OCI-LY3 (cell line): ENCODE measurements around the gene RPS6KA5.
"Not testable (repeated sequence)": the region's sequence is repeated elsewhere in the genome, so short reads cannot be mapped to it uniquely, and the experiment has no call there.

ENCODE experiments used
- H2AFZ ChIP-seq: fragments of 200-600, 300-600 bp; shearing (Covaris generic); 2 replicates; pipeline ENCODE4 v1.6.0; 2014; ENCODE audit warnings: antibody characterized with exemption, low read depth, low read length
- H3K27ac ChIP-seq: fragments of 200-600, 300-600 bp; sonication (generic); 2 replicates; pipeline ENCODE4 v1.5.1; 2014; ENCODE audit warnings: mild to moderate bottlenecking, low read length, moderate library complexity, mixed read lengths
- H3K27me3 ChIP-seq: fragments of 200-600, 300-600 bp; sonication (generic); 2 replicates; pipeline ENCODE4 v1.6.1; 2014; ENCODE audit warnings: low read depth, low read length, mixed read lengths
- H3K36me3 ChIP-seq: fragments of 200-600, 300-600 bp; sonication (generic); replicated peaks from 2 replicates; pipeline ENCODE3; 2014; ENCODE audit warnings: low read depth, low read length, mixed read lengths
- H3K4me1 ChIP-seq: fragments of 300-600, 200-600 bp; sonication (generic); 2 replicates; pipeline ENCODE4 v1.6.1; 2014; ENCODE audit warnings: low read length, mixed read lengths
- H3K4me2 ChIP-seq: fragments of 200-600, 300-600 bp; sonication (generic); 2 replicates; pipeline ENCODE4 v1.6.1; 2014; ENCODE audit warnings: low read length, mixed read lengths
- H3K4me3 ChIP-seq: fragments of 300-600, 200-600 bp; sonication (generic); 2 replicates; pipeline ENCODE4 v1.5.1; 2014; ENCODE audit warnings: antibody characterized with exemption, mild to moderate bottlenecking, low read length, moderate library complexity
- H3K79me2 ChIP-seq: fragments of 300-600, 200-600 bp; shearing (Covaris generic); 2 replicates; pipeline ENCODE4 v1.6.1; 2014; ENCODE audit warnings: mild to moderate bottlenecking, low read length, mixed read lengths
- H3K9ac ChIP-seq: fragments of 300-600, 200-600 bp; shearing (Covaris generic); 2 replicates; pipeline ENCODE4 v1.6.0; 2014; ENCODE audit warnings: mild to moderate bottlenecking, low read length, moderate library complexity
- H3K9me3 ChIP-seq: fragments of 200-600, 300-600 bp; shearing (Covaris generic); 2 replicates; pipeline ENCODE4 v1.6.1; 2014; ENCODE audit warnings: low read length, mixed read lengths; ENCODE audit not compliant: insufficient read depth
- H4K20me1 ChIP-seq: fragments of 200-600, 300-600 bp; sonication (generic); 2 replicates; pipeline ENCODE4 v1.6.1; 2016; ENCODE audit warnings: low read length, mixed read lengths; ENCODE audit not compliant: insufficient read depth
- EZH2phosphoT487 ChIP-seq: fragments of 200-600 bp; shearing (Covaris generic); IDR thresholded peaks from 2 replicates; pipeline ENCODE4 v1.6.1; 2018; ENCODE audit warnings: antibody characterized with exemption, mixed run types, low read depth
- TF ChIP-seq, protein P1 (sequence below): fragments of 200-600, 300-600 bp; sonication (generic); IDR thresholded peaks from 2 replicates; pipeline ENCODE4 v1.5.1; 2014; ENCODE audit warnings: antibody characterized with exemption, low read length, low read depth

The RPS6KA5 gene

GRCh38 chr14:91092073-91092472 lies 31.6 kb upstream of the RPS6KA5 start:
- Histone ChIP-seq H3K36me3 (no peaks in the 10 kb centered on the region), H3K4me2 (no peak overlapping the region), H3K9me3 (no peaks in the 10 kb centered on the region), H3K27me3 (no peaks in the 10 kb centered on the region), H3K4me1 (peaks cover 19% of the 10 kb centered on the region), H4K20me1 (no peaks in the 10 kb centered on the region), H2AFZ (no peak overlapping the region), H3K79me2 (no peaks in the 10 kb centered on the region), H3K4me3 (no peak overlapping the region), H3K9ac (no peak overlapping the region), H3K27ac (no peak overlapping the region)
- no peak for TF ChIP-seq EZH2phosphoT487
- TF ChIP-seq, protein P1, sequence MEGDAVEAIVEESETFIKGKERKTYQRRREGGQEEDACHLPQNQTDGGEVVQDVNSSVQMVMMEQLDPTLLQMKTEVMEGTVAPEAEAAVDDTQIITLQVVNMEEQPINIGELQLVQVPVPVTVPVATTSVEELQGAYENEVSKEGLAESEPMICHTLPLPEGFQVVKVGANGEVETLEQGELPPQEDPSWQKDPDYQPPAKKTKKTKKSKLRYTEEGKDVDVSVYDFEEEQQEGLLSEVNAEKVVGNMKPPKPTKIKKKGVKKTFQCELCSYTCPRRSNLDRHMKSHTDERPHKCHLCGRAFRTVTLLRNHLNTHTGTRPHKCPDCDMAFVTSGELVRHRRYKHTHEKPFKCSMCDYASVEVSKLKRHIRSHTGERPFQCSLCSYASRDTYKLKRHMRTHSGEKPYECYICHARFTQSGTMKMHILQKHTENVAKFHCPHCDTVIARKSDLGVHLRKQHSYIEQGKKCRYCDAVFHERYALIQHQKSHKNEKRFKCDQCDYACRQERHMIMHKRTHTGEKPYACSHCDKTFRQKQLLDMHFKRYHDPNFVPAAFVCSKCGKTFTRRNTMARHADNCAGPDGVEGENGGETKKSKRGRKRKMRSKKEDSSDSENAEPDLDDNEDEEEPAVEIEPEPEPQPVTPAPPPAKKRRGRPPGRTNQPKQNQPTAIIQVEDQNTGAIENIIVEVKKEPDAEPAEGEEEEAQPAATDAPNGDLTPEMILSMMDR, result no peak

DNA sequence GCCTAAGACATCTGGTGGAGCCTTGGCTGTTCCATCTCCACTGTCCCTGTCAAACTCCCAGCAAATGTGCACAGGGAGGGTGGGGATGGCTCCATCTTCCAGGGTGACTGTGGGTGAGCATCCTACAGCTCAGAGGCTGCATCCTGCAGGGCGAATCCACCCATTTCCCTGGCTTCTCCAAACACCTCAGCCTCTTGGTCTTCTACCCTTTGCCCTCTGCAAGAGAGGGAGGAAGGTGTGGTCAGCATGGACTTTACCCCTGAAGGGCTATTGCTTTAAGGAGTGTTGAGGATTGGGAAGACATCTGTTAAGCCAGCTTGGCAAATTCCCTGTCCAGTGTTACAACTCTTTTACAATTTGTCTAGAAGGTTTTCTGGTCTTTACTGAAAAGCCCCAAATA lies 30.3 kb upstream of the RPS6KA5 start:
- H3K4me2 ChIP-seq, result no peak overlapping the region
- H3K36me3 ChIP-seq, result no peaks in the 10 kb centered on the region
- H2AFZ ChIP-seq, result no peak overlapping the region
- H3K4me3 ChIP-seq, result no peak overlapping the region
- no peaks in the 10 kb centered on the region for H3K27me3 ChIP-seq
- no peaks in the 10 kb centered on the region for H4K20me1 ChIP-seq
- no peak overlapping the region for H3K27ac ChIP-seq
- TF ChIP-seq, protein P1, result no peak
- TF ChIP-seq EZH2phosphoT487, result no peak
- H3K4me1 ChIP-seq, result peaks cover 19% of the 10 kb centered on the region
- H3K9me3 ChIP-seq, result no peaks in the 10 kb centered on the region
- no peaks in the 10 kb centered on the region for H3K79me2 ChIP-seq
- no peak overlapping the region for H3K9ac ChIP-seq

DNA sequence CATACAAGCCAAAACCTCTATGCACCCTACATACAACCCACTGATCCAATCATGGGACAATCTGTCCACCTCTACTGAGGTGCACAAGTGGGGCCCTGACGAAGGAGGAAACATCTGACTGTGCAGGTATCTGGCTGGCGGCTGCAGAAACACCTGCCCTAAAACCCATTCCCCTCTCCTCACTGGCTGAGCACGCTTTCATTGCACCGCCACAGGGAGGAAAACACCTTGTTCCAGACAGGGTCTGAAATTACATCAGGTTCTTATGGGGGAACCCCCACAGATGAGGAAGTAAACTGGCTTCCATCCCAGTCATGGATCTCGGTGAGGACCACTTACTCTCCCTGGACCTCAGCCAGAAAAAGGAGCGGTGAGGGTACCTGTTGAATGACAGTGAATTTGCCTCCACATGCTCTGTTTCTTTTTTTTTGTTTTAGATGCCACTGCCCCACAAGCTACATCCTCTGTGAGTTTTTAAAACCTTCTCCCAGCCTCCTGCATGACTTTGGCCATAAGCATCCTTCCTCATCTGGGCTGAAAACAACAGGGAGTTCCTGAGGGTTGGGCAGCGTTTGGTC lies 29.6 kb upstream of the RPS6KA5 start:
- Histone ChIP-seq H3K4me1 (peaks cover 19% of the 10 kb centered on the region), H3K9ac (no peak overlapping the region)
- TF ChIP-seq, protein P1, result no peak
- no peak for TF ChIP-seq EZH2phosphoT487

DNA sequence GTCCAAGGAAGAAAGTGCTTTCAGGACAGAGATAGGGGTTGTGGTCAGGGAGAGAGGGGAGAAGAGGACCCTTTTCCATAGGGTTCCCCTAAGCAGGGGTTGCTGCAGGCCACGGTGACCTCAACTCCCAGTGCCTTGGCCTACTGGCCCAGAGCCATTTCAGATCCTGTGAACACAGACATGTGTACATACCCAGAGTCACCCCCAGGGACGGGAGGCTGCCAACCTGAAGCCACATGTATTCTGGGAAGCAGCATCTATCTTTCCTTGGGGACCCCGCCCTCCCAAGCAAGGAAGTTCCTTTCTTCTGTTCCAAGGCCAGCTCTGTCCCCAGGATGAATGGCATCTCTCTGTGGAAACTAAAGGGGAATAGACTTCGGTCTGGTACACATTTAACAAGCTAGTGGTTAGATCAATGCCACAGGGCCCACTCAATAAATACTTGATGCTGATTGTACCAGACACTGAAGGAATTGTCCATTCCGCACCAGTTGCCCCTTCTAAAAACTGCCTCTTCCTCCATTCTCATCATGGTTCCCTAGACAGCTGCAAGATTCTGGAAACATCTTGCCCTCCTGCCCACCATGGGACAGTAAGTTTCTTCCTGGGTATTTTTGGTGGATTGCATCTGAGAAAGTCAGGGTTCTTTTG lies 28.3 kb upstream of the RPS6KA5 start:
- H3K4me1 ChIP-seq, result peaks cover 19% of the 10 kb centered on the region
- H3K27me3 ChIP-seq, result no peaks in the 10 kb centered on the region
- no peak overlapping the region for H3K27ac ChIP-seq
- H3K36me3 ChIP-seq, result no peaks in the 10 kb centered on the region
- no peak overlapping the region for H2AFZ ChIP-seq
- no peak overlapping the region for H3K4me2 ChIP-seq
- no peaks in the 10 kb centered on the region for H3K9me3 ChIP-seq
- H3K79me2 ChIP-seq, result no peaks in the 10 kb centered on the region
- H3K9ac ChIP-seq, result no peak overlapping the region
- no peak overlapping the region for H3K4me3 ChIP-seq
- TF ChIP-seq, protein P1, result no peak
- TF ChIP-seq EZH2phosphoT487, result no peak
- H4K20me1 ChIP-seq, result no peaks in the 10 kb centered on the region

More for the DNA sequence above, 29.6 kb upstream of the RPS6KA5 start:
- H3K36me3 ChIP-seq, result no peaks in the 10 kb centered on the region
- no peaks in the 10 kb centered on the region for H3K9me3 ChIP-seq
- H3K27me3 ChIP-seq, result no peaks in the 10 kb centered on the region
- no peak overlapping the region for H3K27ac ChIP-seq
- no peak overlapping the region for H2AFZ ChIP-seq
- no peak overlapping the region for H3K4me3 ChIP-seq
- H3K79me2 ChIP-seq, result no peaks in the 10 kb centered on the region
- H4K20me1 ChIP-seq, result no peaks in the 10 kb centered on the region
- peak overlapping the region; percentile 55 for H3K4me2 ChIP-seq

GRCh38 chr14:91087470-91087869 lies 27.0 kb upstream of the RPS6KA5 start:
- H3K4me3 ChIP-seq, H3K36me3 ChIP-seq, H3K79me2 ChIP-seq, H3K27ac ChIP-seq, H3K9ac ChIP-seq, H3K9me3 ChIP-seq, H3K4me2 ChIP-seq, H4K20me1 ChIP-seq, H2AFZ ChIP-seq, H3K27me3 ChIP-seq: not testable (repeated sequence)
- peaks cover 19% of the 10 kb centered on the region for H3K4me1 ChIP-seq
